Fibroblast of pulmonary artery (primary cell): ENCODE results near the gene FAAP20.

Source experiments
- DNase-seq: peaks from one replicate; pipeline ENCODE4 v3.0.0-alpha.2; 2010; ENCODE audit warnings: low read depth
- H3K4me3 ChIP-seq: replicated peaks from 2 replicates; pipeline ENCODE4 v1.5.1; 2011; ENCODE audit warnings: low read depth, mild to moderate bottlenecking, control low read depth, low read length, moderate library complexity
- CTCF ChIP-seq: IDR thresholded peaks from 2 replicates; pipeline ENCODE4 v1.5.1; 2011; ENCODE audit warnings: mild to moderate bottlenecking, control low read depth, low read length, inconsistent platforms; ENCODE audit errors: missing control alignments

The FAAP20 gene

GRCh38 chr1:2184934-2185333 is 9.6 kb downstream of the FAAP20 start:
- no peak overlapping the region for H3K4me3 ChIP-seq
- no peak for DNase-seq
- TF ChIP-seq CTCF: no peak

GRCh38 chr1:2184531-2184930 is 10.0 kb downstream of the FAAP20 start:
- TF ChIP-seq CTCF: no peak
- no peak overlapping the region for H3K4me3 ChIP-seq
- DNase-seq: no peak

GRCh38 chr1:2183937-2184334 is 10.6 kb downstream of the FAAP20 start:
- no peak overlapping the region for H3K4me3 ChIP-seq
- TF ChIP-seq CTCF: no peak
- no peak for DNase-seq

GRCh38 chr1:2182376-2182775 is 12.2 kb downstream of the FAAP20 start:
- DNase-seq: no peak
- no peak overlapping the region for H3K4me3 ChIP-seq
- TF ChIP-seq CTCF: no peak

GRCh38 chr1:2181752-2182151 is 12.8 kb downstream of the FAAP20 start:
- TF ChIP-seq CTCF: no peak
- no peak for DNase-seq
- H3K4me3 ChIP-seq: no peak overlapping the region

GRCh38 chr1:2181271-2181670 is 13.3 kb downstream of the FAAP20 start:
- TF ChIP-seq CTCF: no peak
- no peak overlapping the region for H3K4me3 ChIP-seq
- DNase-seq: no peak

GRCh38 chr1:2180297-2181245 is 14.0 kb downstream of the FAAP20 start:
- DNase-seq: no peak
- TF ChIP-seq CTCF: no peak
- H3K4me3 ChIP-seq: no peak overlapping the region
